Trophoblast cell (in vitro differentiated cells and primary cell): Measurements from ENCODE around the gene ZNF341.

ENCODE experiments used
- DNase-seq, 2 donors: peaks; one replicate each; pipeline ENCODE4 v3.0.0-alpha.2; 2016
- H2AFZ ChIP-seq: 2 replicates; pipeline ENCODE4 v1.6.1; 2013; ENCODE audit warnings: low read length, moderate library complexity, mild to moderate bottlenecking; ENCODE audit not compliant: insufficient read depth, poor library complexity
- H2AK5ac ChIP-seq: 2 replicates; pipeline ENCODE4 v1.6.1; 2013; ENCODE audit warnings: mild to moderate bottlenecking, low read length
- H2BK120ac ChIP-seq: 2 replicates; pipeline ENCODE4 v1.6.1; 2013; ENCODE audit warnings: low read length, mild to moderate bottlenecking, moderate library complexity; ENCODE audit not compliant: insufficient read depth, poor library complexity
- H2BK12ac ChIP-seq: 2 replicates; pipeline ENCODE4 v1.6.1; 2013; ENCODE audit warnings: mild to moderate bottlenecking, low read length, moderate library complexity
- H2BK5ac ChIP-seq: 2 replicates; pipeline ENCODE4 v1.6.1; 2013; ENCODE audit warnings: low read length, low read depth, moderate library complexity, mild to moderate bottlenecking; ENCODE audit not compliant: poor library complexity
- H3K14ac ChIP-seq: 2 replicates; pipeline ENCODE4 v1.6.1; 2013; ENCODE audit warnings: mild to moderate bottlenecking, low read length
- H3K18ac ChIP-seq: 2 replicates; pipeline ENCODE4 v1.6.1; 2013; ENCODE audit warnings: mild to moderate bottlenecking, low read length
- H3K23ac ChIP-seq: 2 replicates; pipeline ENCODE4 v1.6.1; 2013; ENCODE audit warnings: low read length
- H3K27ac ChIP-seq: 2 replicates; pipeline ENCODE4 v1.5.1; 2013; ENCODE audit warnings: low read depth, mild to moderate bottlenecking, inconsistent platforms, low read length, moderate library complexity
- H3K27me3 ChIP-seq: 2 replicates; pipeline ENCODE4 v1.6.1; 2013; ENCODE audit warnings: inconsistent platforms, mild to moderate bottlenecking, low read length, moderate library complexity; ENCODE audit not compliant: insufficient read depth
- H3K36me3 ChIP-seq, 2 experiments: 1 replicate in 1 of 2; 2 replicates in 1 of 2; pipeline ENCODE4 v1.6.1; 2013; ENCODE audit warnings: low read length in 2 of 2, mild to moderate bottlenecking in 2 of 2, moderate library complexity in 1 of 2; ENCODE audit not compliant: insufficient read depth in 2 of 2, control insufficient read depth in 1 of 2
- H3K4ac ChIP-seq: 2 replicates; pipeline ENCODE4 v1.6.1; 2013; ENCODE audit warnings: low read depth, mild to moderate bottlenecking, low read length, moderate library complexity
- H3K4me1 ChIP-seq, 2 experiments: 1 replicate in 1 of 2; 2 replicates in 1 of 2; pipeline ENCODE4 v1.6.1; 2013; ENCODE audit warnings: low read length in 2 of 2, mild to moderate bottlenecking in 2 of 2, moderate library complexity in 1 of 2; ENCODE audit not compliant: insufficient read depth in 2 of 2, control insufficient read depth in 1 of 2
- H3K4me2 ChIP-seq: 2 replicates; pipeline ENCODE4 v1.6.1; 2013; ENCODE audit warnings: inconsistent platforms, mild to moderate bottlenecking, low read length, moderate library complexity
- H3K4me3 ChIP-seq: 2 replicates; pipeline ENCODE4 v1.5.1; 2013; ENCODE audit warnings: mild to moderate bottlenecking, low read depth, low read length, inconsistent platforms
- H3K79me1 ChIP-seq: one replicate; pipeline ENCODE4 v1.6.1; 2013; ENCODE audit warnings: low read length
- H3K79me2 ChIP-seq: 2 replicates; pipeline ENCODE4 v1.6.1; 2013; ENCODE audit warnings: low read length, mild to moderate bottlenecking; ENCODE audit not compliant: control insufficient read depth, insufficient read depth, poor library complexity
- H3K9ac ChIP-seq: 2 replicates; pipeline ENCODE4 v1.6.1; 2013; ENCODE audit warnings: mild to moderate bottlenecking, low read length
- H3K9me3 ChIP-seq: 2 replicates; pipeline ENCODE4 v1.6.1; 2013; ENCODE audit warnings: low read depth, mild to moderate bottlenecking, control low read depth, inconsistent platforms, low read length; ENCODE audit not compliant: insufficient read depth
- H4K12ac ChIP-seq: 2 replicates; pipeline ENCODE4 v1.6.1; 2013; ENCODE audit warnings: low read depth, mild to moderate bottlenecking, low read length, moderate library complexity
- H4K8ac ChIP-seq: 2 replicates; pipeline ENCODE4 v1.6.1; 2013; ENCODE audit warnings: low read depth, mild to moderate bottlenecking, low read length, moderate library complexity
- H4K91ac ChIP-seq: one replicate; pipeline ENCODE4 v1.6.1; 2013; ENCODE audit warnings: low read depth, mild to moderate bottlenecking, low read length, moderate library complexity
- whole genome bisulfite sequencing: extraction: QIAGEN DNeasy Blood & Tissue Kit; methylation state at CpG from one replicate; pipeline ENCODE4 v1.1.7; 2013; ENCODE audit warnings: missing lambda C conversion rate; ENCODE audit not compliant: insufficient read length, insufficient coverage; ENCODE audit errors: extremely low coverage; 5-methylcytosine and 5-hydroxymethylcytosine counted together

Gene ZNF341

DNA sequence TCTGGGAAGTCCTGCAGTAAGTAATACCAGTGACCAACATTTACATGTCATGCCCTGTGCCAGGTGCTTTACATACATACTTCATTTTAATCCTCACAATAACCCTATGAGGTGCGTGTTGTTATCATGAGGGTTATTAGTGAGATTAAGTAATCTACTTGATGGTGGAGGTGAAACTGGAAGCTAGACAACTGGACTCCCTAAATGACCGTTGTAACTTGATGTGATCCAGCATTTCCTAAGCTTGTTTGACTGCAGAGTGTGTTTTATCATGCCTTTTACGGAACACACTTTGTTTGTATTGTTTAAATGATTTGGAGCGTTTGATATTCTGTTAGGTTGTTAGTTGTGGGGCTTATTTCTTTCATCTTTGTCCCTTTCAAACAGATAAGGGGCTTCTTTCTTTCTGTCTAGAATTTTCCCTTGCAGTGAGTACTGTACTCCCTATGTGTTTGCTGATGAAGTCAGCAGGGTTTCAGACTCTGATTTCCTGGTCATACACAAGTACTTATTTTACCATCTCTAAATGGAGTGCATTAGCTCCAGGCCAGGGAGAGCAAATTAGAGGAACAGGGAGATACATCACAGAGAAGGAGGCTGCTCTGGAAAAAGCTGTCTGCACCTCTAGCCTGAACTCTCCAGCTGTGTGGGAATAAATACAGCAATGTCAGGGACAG lies 109.1 kb downstream of the ZNF341 start:
- Histone ChIP-seq H3K4me1 (peaks cover 22 to 34% of the 10 kb centered on the region in 2 experiments), H4K12ac (no peak overlapping the region), H4K8ac (no peak overlapping the region), H3K79me2 (peaks cover 9% of the 10 kb centered on the region), H3K4me2 (no peak overlapping the region), H3K27me3 (no peaks in the 10 kb centered on the region), H3K23ac (no peak overlapping the region), H3K14ac (no peak overlapping the region), H3K27ac (no peak overlapping the region), H3K4ac (peak overlapping the region; percentile 24), H2BK120ac (no peak overlapping the region), H3K79me1 (peaks cover 4% of the 10 kb centered on the region), H2BK12ac (no peak overlapping the region), H2AFZ (no peak overlapping the region), H3K18ac (no peak overlapping the region), H3K9me3 (no peaks in the 10 kb centered on the region), H3K4me3 (no peak overlapping the region), H3K36me3 (no peaks in the 10 kb centered on the region), H3K9ac (no peak overlapping the region), H2AK5ac (no peak overlapping the region), H4K91ac (no peak overlapping the region), H2BK5ac (no peak overlapping the region)
- DNase-seq, result no peak
- WGBS, result no CpG with 5 or more reads among the region's 4 CpGs

- peaks cover 4% of the 10 kb centered on the region for H3K79me1 ChIP-seq
- no peak overlapping the region for H3K4me2 ChIP-seq
- H3K9ac ChIP-seq, result no peak overlapping the region
- peak overlapping the region; percentile 24 for H3K4ac ChIP-seq
- no peak overlapping the region for H3K14ac ChIP-seq
- no peaks in the 10 kb centered on the region for H3K27me3 ChIP-seq
- no peak overlapping the region for H4K12ac ChIP-seq
- H2BK5ac ChIP-seq, result no peak overlapping the region
- no peak overlapping the region for H3K23ac ChIP-seq
- H4K91ac ChIP-seq, result no peak overlapping the region
- H4K8ac ChIP-seq, result no peak overlapping the region
- no peak for DNase-seq
- no peak overlapping the region for H3K27ac ChIP-seq
- H3K9me3 ChIP-seq, result no peaks in the 10 kb centered on the region
- no peak overlapping the region for H2BK12ac ChIP-seq
- WGBS, result no CpG with 5 or more reads among the region's 4 CpGs
- H3K4me3 ChIP-seq, result no peak overlapping the region
- H2AFZ ChIP-seq, result peak overlapping the region; percentile 5
- no peak overlapping the region for H2AK5ac ChIP-seq
- no peak overlapping the region for H3K18ac ChIP-seq
- H3K79me2 ChIP-seq, result peaks cover 9% of the 10 kb centered on the region
- H3K4me1 ChIP-seq, result peaks cover 23 to 36% of the 10 kb centered on the region in 2 experiments
- H2BK120ac ChIP-seq, result no peak overlapping the region
- no peaks in the 10 kb centered on the region for H3K36me3 ChIP-seq
Observed at GRCh38 chr20:33841436-33841799, 109.6 kb downstream of the ZNF341 start.
